ENCODE results near the gene HPCAL1.

HPCAL1 gene

GRCh38 chr2:10337449-10338269 is 35.0 kb downstream of the HPCAL1 start:
- no peak for DNase-seq (ENCODE audit: low read depth)

- no peak for DNase-seq (ENCODE audit: low read depth)
These were observed 35.8 kb downstream of the HPCAL1 start for GRCh38 chr2:10338270-10339188.

- DNase-seq (ENCODE audit: low read depth), result no peak
These were observed 37.2 kb downstream of the HPCAL1 start for GRCh38 chr2:10339647-10340592.

- no peak for DNase-seq (ENCODE audit: low read depth)
These were observed 37.9 kb downstream of the HPCAL1 start for GRCh38 chr2:10340593-10340975.

- no peak for DNase-seq (ENCODE audit: low read depth)
These were observed 38.5 kb downstream of the HPCAL1 start for GRCh38 chr2:10341193-10341592.

GRCh38 chr2:10342245-10342951 is 39.7 kb downstream of the HPCAL1 start:
- DNase-seq (ENCODE audit: low read depth), result no peak

GRCh38 chr2:10343191-10343590 is 40.5 kb downstream of the HPCAL1 start:
- DNase-seq (ENCODE audit: low read depth), result no peak

GRCh38 chr2:10343658-10344057 is 41.0 kb downstream of the HPCAL1 start:
- no peak for DNase-seq (ENCODE audit: low read depth)

- no peak for DNase-seq (ENCODE audit: low read depth)
These were observed 41.7 kb downstream of the HPCAL1 start for GRCh38 chr2:10344105-10345066.

- no peak for DNase-seq (ENCODE audit: low read depth)
These were observed 42.4 kb downstream of the HPCAL1 start for GRCh38 chr2:10345126-10345525.

- DNase-seq (ENCODE audit: low read depth), result no peak
These were observed 43.1 kb downstream of the HPCAL1 start for GRCh38 chr2:10345813-10346212.

GRCh38 chr2:10346929-10347561 is 44.3 kb downstream of the HPCAL1 start:
- no peak for DNase-seq (ENCODE audit: low read depth)

GRCh38 chr2:10347562-10347948 is 44.9 kb downstream of the HPCAL1 start:
- no peak for DNase-seq (ENCODE audit: low read depth)

- DNase-seq (ENCODE audit: low read depth), result no peak
These were observed 46.2 kb downstream of the HPCAL1 start for GRCh38 chr2:10348891-10349290.

- DNase-seq (ENCODE audit: low read depth), result no peak
These were observed 48.1 kb downstream of the HPCAL1 start for GRCh38 chr2:10350761-10351160.

- no peak for DNase-seq (ENCODE audit: low read depth)
These were observed 49.7 kb downstream of the HPCAL1 start for GRCh38 chr2:10352361-10352760.

- DNase-seq (ENCODE audit: low read depth), result no peak
These were observed 50.3 kb downstream of the HPCAL1 start for GRCh38 chr2:10352972-10353371.

- DNase-seq (ENCODE audit: low read depth), result no peak
These were observed 51.2 kb downstream of the HPCAL1 start for GRCh38 chr2:10353931-10354330.

GRCh38 chr2:10354399-10354798 is 51.7 kb downstream of the HPCAL1 start:
- no peak for DNase-seq (ENCODE audit: low read depth)
